Body of pancreas (tissue), 4 donors: ENCODE measurements around the gene WIF1.

Source experiments
- CTCF ChIP-seq, 7 experiments: fragments of 450-650 bp in 4 of 7; fragments of 200-600 bp in 3 of 7; sonication (generic) in 3 of 7; IDR thresholded peaks; one replicate each; pipeline ENCODE4 v1.5.1; 2016 to 2019; ENCODE audit warnings: antibody characterized with exemption in 7 of 7
- POLR2A ChIP-seq, 3 donors: fragments of 450-650 bp; IDR thresholded peaks; one replicate each; pipeline ENCODE4 v1.6.1; 2016; ENCODE audit warnings: antibody characterized with exemption in 3 of 3, mild to moderate bottlenecking in 2 of 3

- no peak for TF ChIP-seq CTCF (IDR thresholded peaks at IDR 0.05)
- TF ChIP-seq POLR2A (IDR thresholded peaks at IDR 0.05) = no peak
Observed at GRCh38 chr12:65122703-65123102, 1.6 kb upstream of the WIF1 start.
